Mesendoderm (in vitro differentiated cells): ENCODE measurements around the gene HTT-AS.

Source experiments
- DNase-seq: peaks from one replicate; pipeline ENCODE4 v3.0.0; 2013
- H2AK5ac ChIP-seq: 2 replicates; pipeline ENCODE4 v1.6.1; 2013; ENCODE audit warnings: low read length, inconsistent platforms
- H2BK120ac ChIP-seq: 2 replicates; pipeline ENCODE4 v1.6.1; 2013; ENCODE audit warnings: low read depth, mild to moderate bottlenecking, low read length, moderate library complexity, mixed read lengths
- H2BK15ac ChIP-seq: replicated peaks from 2 replicates; pipeline ENCODE4 v1.6.1; 2013; ENCODE audit warnings: low read depth, mild to moderate bottlenecking, moderate library complexity
- H2BK5ac ChIP-seq: 2 replicates; pipeline ENCODE4 v1.6.1; 2013; ENCODE audit warnings: low read length, inconsistent platforms
- H3K18ac ChIP-seq: 2 replicates; pipeline ENCODE4 v1.6.1; 2013; ENCODE audit warnings: mild to moderate bottlenecking, low read length, mixed read lengths
- H3K23ac ChIP-seq: one replicate; pipeline ENCODE4 v1.6.1; 2013; ENCODE audit warnings: low read length
- H3K27ac ChIP-seq: 2 replicates; pipeline ENCODE4 v1.5.1; 2013; ENCODE audit warnings: low read depth, mild to moderate bottlenecking, inconsistent platforms, low read length, moderate library complexity
- H3K27me3 ChIP-seq: 2 replicates; pipeline ENCODE4 v1.6.1; 2013; ENCODE audit warnings: low read length, control low read depth, mild to moderate bottlenecking, inconsistent platforms; ENCODE audit not compliant: insufficient read depth, poor library complexity
- H3K36me3 ChIP-seq: 2 replicates; pipeline ENCODE4 v1.6.1; 2013; ENCODE audit warnings: low read length, inconsistent platforms; ENCODE audit not compliant: control insufficient read depth, insufficient read depth
- H3K4ac ChIP-seq: one replicate; pipeline ENCODE4 v1.6.1; 2013; ENCODE audit warnings: low read depth, mild to moderate bottlenecking, low read length, moderate library complexity
- H3K4me1 ChIP-seq: 2 replicates; pipeline ENCODE4 v1.6.1; 2013; ENCODE audit warnings: low read depth, low read length, inconsistent platforms; ENCODE audit not compliant: control insufficient read depth
- H3K4me2 ChIP-seq: 2 replicates; pipeline ENCODE4 v1.6.1; 2013; ENCODE audit warnings: low read length
- H3K4me3 ChIP-seq: 2 replicates; pipeline ENCODE4 v1.5.1; 2013; ENCODE audit warnings: mild to moderate bottlenecking, low read length
- H3K56ac ChIP-seq: one replicate; pipeline ENCODE4 v1.6.1; 2013; ENCODE audit warnings: low read length
- H3K79me1 ChIP-seq: 2 replicates; pipeline ENCODE4 v1.6.1; 2013; ENCODE audit warnings: low read length, inconsistent platforms
- H3K79me2 ChIP-seq: 2 replicates; pipeline ENCODE4 v1.6.1; 2013; ENCODE audit warnings: mild to moderate bottlenecking, low read length; ENCODE audit not compliant: control insufficient read depth, insufficient read depth
- H3K9ac ChIP-seq: 2 replicates; pipeline ENCODE4 v1.6.1; 2013; ENCODE audit warnings: low read length, inconsistent platforms
- H4K5ac ChIP-seq: one replicate; pipeline ENCODE4 v1.6.1; 2013; ENCODE audit warnings: low read length
- H4K8ac ChIP-seq: one replicate; pipeline ENCODE4 v1.6.1; 2013; ENCODE audit warnings: low read depth, mild to moderate bottlenecking, control low read depth, low read length, moderate library complexity
- WGBS: extraction: QIAGEN DNeasy Blood & Tissue Kit; methylation state at CpG from one replicate; pipeline ENCODE4 v1.1.7; 2013; ENCODE audit warnings: low lambda C conversion rate, missing lambda C conversion rate; ENCODE audit not compliant: insufficient coverage; ENCODE audit errors: extremely low coverage; 5-methylcytosine and 5-hydroxymethylcytosine counted together

The HTT-AS gene

GRCh38 chr4:3112609-3113469, 38.5 kb upstream of the HTT-AS start:
- no peaks in the 10 kb centered on the region for H3K79me2 ChIP-seq
- H3K27me3 ChIP-seq = no peaks in the 10 kb centered on the region
- no peak overlapping the region for H3K18ac ChIP-seq
- H3K23ac ChIP-seq = no peak overlapping the region
- H3K4me2 ChIP-seq = no peak overlapping the region
- DNase-seq = no peak
- H3K36me3 ChIP-seq = peaks cover 7% of the 10 kb centered on the region
- H4K8ac ChIP-seq = no peak overlapping the region
- no peak overlapping the region for H2BK120ac ChIP-seq
- H2AK5ac ChIP-seq = no peak overlapping the region
- H2BK15ac ChIP-seq = no peak overlapping the region
- no peak overlapping the region for H3K4ac ChIP-seq
- no peak overlapping the region for H3K27ac ChIP-seq
- H3K4me3 ChIP-seq = no peak overlapping the region
- no CpG with 5 or more reads among the region's 5 CpGs for WGBS
- H3K9ac ChIP-seq = no peak overlapping the region
- H3K56ac ChIP-seq = no peak overlapping the region
- H3K79me1 ChIP-seq = peaks cover 2% of the 10 kb centered on the region
- no peaks in the 10 kb centered on the region for H3K4me1 ChIP-seq
- no peak overlapping the region for H2BK5ac ChIP-seq
- no peak overlapping the region for H4K5ac ChIP-seq

GRCh38 chr4:3112201-3112600, 37.9 kb upstream of the HTT-AS start:
- Histone ChIP-seq H3K36me3 (peaks cover 11% of the 10 kb centered on the region), H3K4ac (no peak overlapping the region)

GRCh38 chr4:3111461-3111860, 37.1 kb upstream of the HTT-AS start:
- no peak overlapping the region for H3K27ac ChIP-seq
- WGBS = no CpG with 5 or more reads among the region's 5 CpGs

More at GRCh38 chr4:3112201-3112600, 37.9 kb upstream of the HTT-AS start:
- Histone ChIP-seq H3K4me1 (no peaks in the 10 kb centered on the region), H3K27me3 (no peaks in the 10 kb centered on the region), H3K56ac (no peak overlapping the region), H3K27ac (no peak overlapping the region), H2BK120ac (no peak overlapping the region), H3K79me2 (no peaks in the 10 kb centered on the region), H3K9ac (no peak overlapping the region), H4K5ac (no peak overlapping the region), H2BK5ac (no peak overlapping the region), H3K18ac (no peak overlapping the region), H3K4me2 (no peak overlapping the region), H4K8ac (no peak overlapping the region), H2AK5ac (no peak overlapping the region), H3K4me3 (no peak overlapping the region), H3K79me1 (peaks cover 2% of the 10 kb centered on the region), H2BK15ac (no peak overlapping the region), H3K23ac (no peak overlapping the region)
- WGBS = no CpG with 5 or more reads among the region's 4 CpGs
- no peak for DNase-seq

GRCh38 chr4:3108211-3108610, 33.9 kb upstream of the HTT-AS start:
- no peak overlapping the region for H3K9ac ChIP-seq
- no peak overlapping the region for H3K27ac ChIP-seq

More at GRCh38 chr4:3111461-3111860, 37.1 kb upstream of the HTT-AS start:
- Histone ChIP-seq H3K4me2 (no peak overlapping the region), H3K79me1 (peaks cover 2% of the 10 kb centered on the region), H2BK5ac (no peak overlapping the region), H3K4ac (no peak overlapping the region), H3K4me3 (no peak overlapping the region), H3K36me3 (peaks cover 9% of the 10 kb centered on the region), H3K18ac (no peak overlapping the region), H3K27me3 (no peaks in the 10 kb centered on the region), H3K9ac (no peak overlapping the region), H3K79me2 (no peaks in the 10 kb centered on the region), H3K56ac (no peak overlapping the region), H2BK15ac (no peak overlapping the region), H4K8ac (no peak overlapping the region), H2BK120ac (no peak overlapping the region), H3K23ac (no peak overlapping the region), H3K4me1 (no peaks in the 10 kb centered on the region), H4K5ac (no peak overlapping the region), H2AK5ac (no peak overlapping the region)
- DNase-seq = peak; percentile 59

GRCh38 chr4:3107691-3108121, 33.4 kb upstream of the HTT-AS start:
- no peak overlapping the region for H3K18ac ChIP-seq
- H3K56ac ChIP-seq = no peak overlapping the region
- no peaks in the 10 kb centered on the region for H3K79me2 ChIP-seq
- H2AK5ac ChIP-seq = no peak overlapping the region
- WGBS = no CpG with 5 or more reads among the region's 6 CpGs
- H3K36me3 ChIP-seq = peaks cover 7% of the 10 kb centered on the region
- no peak overlapping the region for H3K4me2 ChIP-seq
- H3K4me3 ChIP-seq = no peak overlapping the region
- H2BK120ac ChIP-seq = no peak overlapping the region
- no peak for DNase-seq
- peaks cover 3% of the 10 kb centered on the region for H3K79me1 ChIP-seq
- no peak overlapping the region for H2BK15ac ChIP-seq
- no peaks in the 10 kb centered on the region for H3K4me1 ChIP-seq
- no peak overlapping the region for H3K27ac ChIP-seq
- no peak overlapping the region for H3K4ac ChIP-seq
- H4K8ac ChIP-seq = no peak overlapping the region
- no peak overlapping the region for H4K5ac ChIP-seq
- H3K9ac ChIP-seq = no peak overlapping the region
- H2BK5ac ChIP-seq = no peak overlapping the region
- H3K27me3 ChIP-seq = no peaks in the 10 kb centered on the region
- H3K23ac ChIP-seq = no peak overlapping the region

More at GRCh38 chr4:3108211-3108610, 33.9 kb upstream of the HTT-AS start:
- no peak overlapping the region for H3K18ac ChIP-seq
- H3K36me3 ChIP-seq = peaks cover 7% of the 10 kb centered on the region
- no peak for DNase-seq
- no peak overlapping the region for H4K5ac ChIP-seq
- no peak overlapping the region for H2BK5ac ChIP-seq
- no peak overlapping the region for H2BK120ac ChIP-seq
- H3K79me2 ChIP-seq = no peaks in the 10 kb centered on the region
- no peak overlapping the region for H3K4me2 ChIP-seq
- no CpG with 5 or more reads among the region's 3 CpGs for WGBS
- H3K79me1 ChIP-seq = peaks cover 2% of the 10 kb centered on the region
- no peak overlapping the region for H3K23ac ChIP-seq
- no peak overlapping the region for H2BK15ac ChIP-seq
- H4K8ac ChIP-seq = no peak overlapping the region
- no peak overlapping the region for H3K4ac ChIP-seq
- no peak overlapping the region for H3K4me3 ChIP-seq
- H3K27me3 ChIP-seq = no peaks in the 10 kb centered on the region
- no peak overlapping the region for H3K56ac ChIP-seq
- no peak overlapping the region for H2AK5ac ChIP-seq
- no peaks in the 10 kb centered on the region for H3K4me1 ChIP-seq
